KG1 (cell line): ENCODE measurements around the gene PKP4.
"Not testable (repeated sequence)": the region's sequence is repeated elsewhere in the genome, so short reads cannot be mapped to it uniquely, and the experiment has no call there.

Experiments
- DNase-seq: peaks from one replicate; lab custom pipeline; 2025; lab: John Stamatoyannopoulos, UW

Gene PKP4

DNA sequence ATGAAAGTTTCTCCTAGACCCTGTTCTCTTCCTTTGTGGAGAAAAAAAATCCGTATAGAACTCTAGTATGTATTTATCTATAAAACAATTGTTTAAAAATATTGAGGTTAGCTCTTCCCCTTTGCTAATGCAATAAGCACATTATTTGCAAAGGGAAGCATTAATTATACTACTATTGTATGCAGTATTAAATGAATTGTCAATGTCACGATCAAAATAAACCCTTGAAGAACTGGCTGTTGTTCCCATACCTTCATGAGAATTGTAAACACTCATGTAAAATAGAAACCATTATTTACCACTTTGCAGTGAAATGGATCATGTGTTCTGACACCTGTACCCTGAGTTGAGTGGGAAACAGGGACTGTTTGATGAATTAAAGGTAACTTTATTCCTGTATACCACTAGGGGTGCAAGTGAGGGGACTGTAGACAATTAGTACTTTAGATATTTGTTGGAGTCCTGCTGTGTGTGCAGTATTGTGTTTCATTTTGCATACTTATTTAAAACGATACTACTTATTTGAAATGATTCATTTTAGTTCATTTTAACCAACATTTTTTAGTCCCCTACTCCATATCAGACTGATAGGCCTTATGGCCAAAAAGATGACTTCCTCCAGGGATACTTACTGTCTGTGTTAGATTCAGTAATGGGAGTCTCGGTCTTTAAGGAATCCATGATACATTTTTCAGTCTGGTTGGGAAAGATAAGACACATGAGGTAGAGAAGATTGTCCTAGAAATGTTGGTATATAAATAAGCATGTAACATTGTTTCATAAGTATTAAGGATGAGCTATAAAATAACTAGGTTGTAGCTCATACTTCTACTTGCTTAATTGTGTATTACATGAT lies 7.9 kb downstream of the PKP4 start:
- DNase-seq, result no peak

DNA sequence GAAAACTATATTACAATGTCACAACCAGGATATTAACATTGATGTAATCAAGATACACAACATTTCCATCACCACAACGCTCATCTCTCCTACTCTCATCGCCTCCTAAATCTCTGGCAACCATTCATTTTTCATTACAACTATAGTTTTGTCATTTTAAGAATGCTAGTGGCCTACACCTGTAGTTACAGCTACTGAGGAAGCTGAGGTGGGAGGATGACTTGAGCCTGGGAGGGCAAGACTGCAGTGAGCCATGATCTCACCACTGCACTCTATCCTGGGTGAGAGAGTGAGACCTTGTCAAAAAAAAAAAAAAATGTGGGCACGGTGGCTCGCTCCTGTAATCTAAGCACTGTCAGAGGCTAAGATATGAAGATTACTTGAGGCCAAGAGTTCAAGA lies 10.5 kb downstream of the PKP4 start:
- DNase-seq, result no peak

DNA sequence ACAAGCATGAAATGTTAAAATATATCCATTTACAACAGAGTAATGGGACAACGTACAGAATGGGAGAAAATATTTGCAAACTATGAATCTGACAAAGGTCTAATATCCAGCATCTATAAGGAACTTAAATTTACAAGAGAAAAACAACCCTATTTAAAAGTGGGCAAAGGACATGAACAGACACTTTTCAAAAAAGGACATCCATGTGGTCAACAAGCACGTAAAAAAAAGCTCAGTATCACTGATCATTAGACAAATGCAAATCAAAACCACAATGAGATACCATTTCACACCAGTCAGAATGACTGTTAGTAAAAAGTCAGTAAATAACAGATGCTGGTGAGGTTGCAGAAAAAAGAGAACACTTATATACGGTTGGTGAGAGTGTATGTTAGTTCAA lies 16.1 kb downstream of the PKP4 start:
- DNase-seq, result not testable (repeated sequence)

DNA sequence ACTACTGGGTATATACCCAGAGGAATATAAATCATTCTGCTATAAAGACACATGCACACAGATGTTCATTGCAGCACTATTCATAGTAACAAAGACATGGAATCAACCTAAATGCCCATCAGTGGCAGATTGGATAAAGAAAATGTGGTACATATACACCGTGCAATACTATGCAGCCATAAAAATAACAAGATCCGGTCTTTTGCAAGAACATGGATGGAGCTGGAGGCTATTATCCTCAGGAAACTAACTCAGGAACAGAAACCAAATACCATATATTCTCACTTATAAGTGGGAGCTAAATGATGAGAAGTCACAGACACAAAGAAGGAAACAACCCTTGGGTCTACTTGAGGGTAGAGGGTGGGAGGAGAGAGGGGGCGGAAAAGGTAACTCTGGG lies 16.5 kb downstream of the PKP4 start:
- DNase-seq, result not testable (repeated sequence)

DNA sequence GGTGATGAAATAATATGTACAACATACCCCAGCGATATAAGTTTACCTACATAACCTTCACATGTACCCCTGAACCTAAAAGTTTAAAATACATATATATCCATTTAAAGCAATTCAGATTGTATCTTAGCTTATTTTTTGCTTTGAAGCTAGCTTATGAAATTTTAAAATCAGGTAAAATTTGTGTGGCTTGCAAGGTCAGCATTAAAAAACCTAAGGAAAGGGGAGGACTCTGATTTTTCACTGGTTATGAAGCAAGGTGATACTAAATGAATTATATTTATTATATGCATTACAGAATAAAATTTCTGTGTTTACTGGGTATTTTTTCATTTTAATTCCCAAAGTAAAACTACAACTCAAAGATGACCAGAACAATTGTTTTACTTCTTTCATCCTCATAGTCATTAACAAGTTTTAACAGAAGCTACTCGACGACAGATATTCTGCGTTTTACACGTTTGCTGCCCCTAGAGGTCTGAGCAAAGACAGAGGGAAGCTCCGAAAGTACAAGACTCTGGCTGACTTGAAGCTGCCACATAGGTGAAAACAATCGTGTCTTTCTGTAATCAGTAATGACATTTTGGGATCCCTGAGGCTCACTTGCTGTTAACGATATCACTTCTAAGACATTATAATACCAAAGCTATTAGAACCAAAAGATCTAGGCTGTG lies 17.1 kb downstream of the PKP4 start:
- no peak for DNase-seq

DNA sequence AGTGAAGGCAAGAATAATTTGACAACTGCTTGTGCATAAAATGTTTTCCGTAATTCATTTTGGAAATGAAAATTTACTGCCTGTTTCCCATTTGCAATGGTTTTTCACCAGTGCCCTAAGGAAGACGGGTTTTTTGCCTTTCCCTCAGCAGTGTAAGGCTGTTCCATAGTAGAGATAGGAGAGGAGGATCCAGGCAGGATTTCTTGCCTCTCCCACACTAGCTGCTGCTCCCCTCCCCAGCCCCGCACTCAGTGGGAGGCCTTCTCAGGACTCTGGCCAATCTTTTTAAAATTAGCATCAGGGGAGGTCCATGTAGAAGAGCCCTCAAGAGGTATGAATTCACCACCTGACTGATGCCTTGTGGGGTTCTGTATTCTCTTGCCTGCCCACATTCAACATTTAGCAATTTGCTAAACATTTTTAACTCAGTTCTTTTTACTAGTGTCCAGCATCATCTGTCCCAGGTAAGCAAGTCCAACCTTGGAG lies 17.8 kb downstream of the PKP4 start:
- not testable (repeated sequence) for DNase-seq

DNA sequence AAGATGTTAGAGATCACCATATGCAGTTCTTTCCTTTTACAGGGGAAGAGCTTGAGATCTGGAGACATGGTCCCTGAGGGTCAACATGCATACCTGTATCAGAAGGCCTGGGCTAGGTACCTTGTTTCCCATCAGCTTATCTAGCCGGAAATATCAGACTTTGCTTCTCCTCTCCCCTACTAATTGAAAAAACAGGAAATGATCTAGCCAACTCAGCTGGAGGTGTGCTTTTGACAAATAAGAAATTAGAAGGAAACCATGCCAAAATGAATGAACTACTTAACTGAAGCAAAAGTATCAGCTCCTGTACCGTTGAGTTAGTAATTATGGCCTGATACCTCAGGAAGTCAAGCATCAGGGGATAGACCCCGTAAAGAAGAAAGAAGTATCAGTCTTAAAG lies 20.4 kb downstream of the PKP4 start:
- no peak for DNase-seq

DNA sequence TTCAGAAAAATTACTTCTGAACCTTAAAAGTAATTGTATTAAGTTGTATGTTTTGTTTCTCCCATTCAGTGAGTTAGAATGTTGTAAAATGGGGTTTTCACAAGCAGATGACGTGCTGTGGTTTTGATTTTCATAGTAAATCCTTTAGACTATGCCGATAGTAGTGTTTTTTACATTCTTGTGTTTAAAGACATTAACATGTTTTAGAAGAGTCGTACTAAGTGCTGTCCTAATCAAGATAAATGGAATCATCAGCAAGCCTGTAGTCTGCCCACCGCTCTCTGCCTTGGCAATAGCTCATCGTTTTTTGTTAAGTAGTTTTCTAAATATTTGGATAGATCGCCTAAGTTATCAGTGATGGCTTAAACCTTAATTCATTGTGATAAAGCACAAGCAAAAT lies 21.5 kb downstream of the PKP4 start:
- DNase-seq, result no peak

DNA sequence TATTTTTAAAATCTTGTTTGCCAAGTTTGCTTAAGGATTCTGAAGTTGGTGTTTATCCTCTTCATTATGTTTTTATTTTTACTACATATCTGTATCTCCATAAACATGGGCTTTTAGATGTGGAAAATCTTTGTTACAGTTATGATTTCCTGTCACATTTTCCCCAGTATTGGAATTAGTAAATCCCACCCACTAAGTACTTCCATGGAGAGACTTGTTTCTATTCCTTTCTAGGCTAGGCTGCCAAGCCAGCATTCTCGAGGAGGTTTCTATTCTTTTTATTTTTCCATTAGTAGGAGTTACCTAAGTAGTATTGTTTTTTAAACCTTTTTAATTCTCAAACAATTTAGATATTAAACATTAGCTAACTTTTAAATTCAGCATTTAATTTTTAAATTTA lies 22.1 kb downstream of the PKP4 start:
- no peak for DNase-seq

DNA sequence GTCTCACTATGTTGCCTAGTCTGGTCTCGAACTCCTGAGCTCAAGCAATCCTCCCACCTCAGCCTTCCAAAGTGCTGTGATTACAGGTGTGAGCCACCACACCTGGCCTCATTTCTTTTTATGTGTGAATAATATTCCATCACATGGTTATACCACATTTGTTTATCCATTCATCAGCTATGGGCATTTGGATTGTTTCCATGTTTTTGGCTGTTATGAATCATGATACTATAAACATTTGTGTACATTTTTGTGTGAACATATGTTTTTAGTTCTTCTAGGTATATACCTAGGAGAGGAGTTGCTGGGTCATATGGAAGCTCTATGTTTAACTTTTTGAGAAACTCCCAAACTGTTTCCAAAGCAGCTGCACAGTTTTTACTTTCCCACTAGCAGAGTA lies 24.4 kb downstream of the PKP4 start:
- no peak for DNase-seq

DNA sequence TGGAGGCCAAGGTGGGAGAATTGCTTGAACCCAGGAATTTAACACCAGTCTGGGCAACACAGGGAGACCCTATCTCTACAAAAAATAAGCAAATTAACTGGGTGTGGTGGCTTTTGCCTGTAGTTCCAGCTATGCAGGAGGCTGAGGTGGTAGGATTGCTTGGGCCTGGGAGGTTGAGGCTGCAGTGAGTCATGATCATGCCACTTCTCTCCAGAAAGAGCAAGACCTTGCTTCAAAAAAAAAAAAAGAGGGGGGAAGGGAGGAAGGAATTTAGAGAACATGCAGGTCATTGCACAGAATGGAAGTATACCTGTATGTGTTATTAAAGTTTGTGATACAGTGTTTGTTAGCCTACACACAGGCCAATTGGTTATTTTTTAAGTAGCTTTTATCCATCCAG lies 25.8 kb downstream of the PKP4 start:
- no peak for DNase-seq

DNA sequence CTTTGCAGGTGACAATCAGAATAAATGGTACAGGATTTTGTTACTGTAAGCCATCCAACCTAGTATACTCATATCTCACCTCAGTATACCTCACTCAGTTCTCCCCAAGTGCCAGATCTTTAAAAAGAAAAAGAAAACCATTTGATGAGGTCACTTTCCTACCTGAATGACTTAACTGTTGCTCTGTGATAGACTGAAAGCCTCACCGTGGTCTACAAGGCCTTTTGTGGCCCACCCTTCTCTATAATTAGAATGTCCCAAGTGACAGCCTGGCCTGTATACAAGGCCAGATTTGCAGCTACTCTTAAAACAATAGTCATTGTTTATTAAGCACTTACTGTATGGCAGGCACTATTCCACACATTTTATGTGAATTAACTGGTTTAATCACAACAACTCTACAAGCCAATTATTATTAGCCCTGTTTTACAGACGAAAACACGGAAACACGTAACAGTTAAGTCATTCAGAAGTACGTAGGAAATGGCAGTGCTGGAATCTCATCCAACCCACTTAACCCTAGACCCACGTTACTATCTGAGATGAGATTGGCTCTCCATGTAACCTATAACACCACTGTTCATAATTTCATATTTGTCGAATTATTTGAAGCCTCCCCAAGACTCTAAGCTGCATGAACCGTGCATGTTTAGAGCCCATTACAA lies 28.3 kb downstream of the PKP4 start:
- DNase-seq, result no peak

DNA sequence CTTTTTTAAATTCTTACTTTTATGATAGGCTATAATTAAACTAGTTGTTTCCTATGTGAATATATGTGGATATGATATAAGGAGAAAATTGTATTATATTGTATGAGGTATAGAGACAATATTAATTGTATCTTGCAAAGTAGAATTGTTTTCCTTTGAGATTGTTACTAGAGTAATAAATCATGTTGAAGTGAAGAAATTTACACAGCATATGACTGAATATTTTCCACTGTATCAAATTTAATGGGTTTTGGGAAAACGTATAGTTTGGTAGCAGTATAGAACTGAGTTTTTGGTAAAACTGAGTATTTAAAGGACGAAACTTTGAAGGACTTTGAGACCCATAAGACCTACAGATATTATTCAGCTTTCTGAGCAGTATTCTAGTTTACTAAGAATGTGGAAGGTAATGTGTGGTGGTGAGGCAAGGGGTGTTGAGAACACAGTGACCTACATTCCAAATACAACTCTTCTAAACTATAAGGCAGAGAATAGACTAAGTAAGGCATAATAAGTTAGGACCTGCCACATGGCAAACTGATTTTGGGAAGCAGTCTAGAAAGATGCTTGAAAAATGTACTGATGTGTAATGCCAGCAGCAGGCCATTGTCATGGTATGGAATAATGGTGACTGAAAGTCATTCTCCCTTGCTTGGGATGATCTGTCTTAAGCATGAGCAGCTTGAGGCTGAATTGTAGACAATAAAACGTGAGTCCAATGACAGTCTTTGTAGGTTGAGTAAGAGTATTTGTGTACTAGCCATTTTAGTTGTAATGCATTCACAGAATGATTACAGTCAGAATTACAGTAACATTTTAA lies 29.6 kb downstream of the PKP4 start:
- DNase-seq, result no peak

DNA sequence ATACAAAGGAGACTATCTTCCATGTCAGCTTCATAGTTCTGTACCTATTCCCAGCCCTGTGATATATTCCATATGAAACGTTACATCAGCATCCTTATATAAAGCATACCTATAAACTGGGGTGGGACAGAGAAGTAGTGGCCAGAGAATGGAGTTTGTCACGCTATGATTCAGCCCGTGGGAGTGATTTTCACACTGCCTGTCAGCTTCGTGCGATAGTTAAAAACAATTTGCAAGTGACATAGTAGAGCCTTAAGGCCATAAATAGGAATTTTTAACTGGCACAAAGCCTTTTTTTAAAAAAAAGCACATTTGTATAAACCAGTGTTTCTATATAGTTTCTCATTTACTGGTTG lies 30.2 kb downstream of the PKP4 start:
- DNase-seq, result no peak

DNA sequence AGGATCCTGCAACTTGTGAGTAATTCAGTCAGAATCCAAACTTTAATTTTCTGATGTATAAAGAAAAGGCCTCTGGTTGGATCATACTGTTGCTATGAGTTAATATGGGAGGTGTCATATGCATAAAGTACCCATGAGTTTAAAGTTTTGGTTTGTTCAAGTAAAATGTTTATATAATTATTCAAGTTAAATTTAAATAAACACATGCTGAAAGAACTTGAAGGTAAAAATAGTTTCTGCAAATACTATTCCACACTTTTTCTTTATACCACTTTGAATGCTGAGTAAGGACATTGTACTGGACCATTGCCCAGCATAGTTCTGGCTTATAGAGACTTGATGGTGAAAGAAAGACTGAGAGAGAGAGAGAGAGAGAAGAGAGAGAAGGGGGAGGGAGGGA lies 30.7 kb downstream of the PKP4 start:
- DNase-seq, result no peak

DNA sequence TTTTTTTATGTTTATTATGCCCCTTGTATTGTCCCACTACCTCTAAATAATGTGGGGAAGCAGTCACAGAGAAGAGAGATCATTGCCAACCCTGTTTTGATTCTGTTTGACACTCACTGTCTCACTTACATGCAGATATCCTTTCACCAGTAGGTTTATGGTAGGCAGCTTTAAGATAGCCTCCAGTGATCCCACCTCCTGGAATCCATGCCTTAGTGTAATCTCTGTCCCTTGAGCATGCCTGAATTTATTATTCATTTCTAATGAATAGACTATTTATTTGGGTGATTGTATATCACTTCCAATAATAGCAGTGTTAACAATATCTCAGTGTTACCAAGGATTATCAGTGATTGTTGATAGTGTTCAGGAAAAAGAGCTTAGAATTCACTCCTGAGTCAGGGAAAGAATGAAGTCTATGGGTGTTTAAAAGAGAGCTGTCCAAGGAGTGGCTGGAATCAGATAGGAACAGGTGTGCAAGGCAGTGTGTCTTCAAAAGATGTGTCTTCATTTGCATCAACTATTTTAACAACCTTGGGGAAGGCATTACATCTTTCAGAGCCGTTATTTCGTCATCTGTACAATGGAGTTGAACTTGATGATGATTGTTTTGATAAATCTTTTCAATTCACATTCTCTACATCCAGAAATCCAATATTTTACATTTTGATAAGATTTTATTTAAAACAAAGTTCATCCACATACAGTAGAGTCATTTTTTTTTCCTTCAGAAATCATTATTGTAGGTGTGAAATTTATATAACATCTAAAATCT lies 31.9 kb downstream of the PKP4 start:
- no peak for DNase-seq

DNA sequence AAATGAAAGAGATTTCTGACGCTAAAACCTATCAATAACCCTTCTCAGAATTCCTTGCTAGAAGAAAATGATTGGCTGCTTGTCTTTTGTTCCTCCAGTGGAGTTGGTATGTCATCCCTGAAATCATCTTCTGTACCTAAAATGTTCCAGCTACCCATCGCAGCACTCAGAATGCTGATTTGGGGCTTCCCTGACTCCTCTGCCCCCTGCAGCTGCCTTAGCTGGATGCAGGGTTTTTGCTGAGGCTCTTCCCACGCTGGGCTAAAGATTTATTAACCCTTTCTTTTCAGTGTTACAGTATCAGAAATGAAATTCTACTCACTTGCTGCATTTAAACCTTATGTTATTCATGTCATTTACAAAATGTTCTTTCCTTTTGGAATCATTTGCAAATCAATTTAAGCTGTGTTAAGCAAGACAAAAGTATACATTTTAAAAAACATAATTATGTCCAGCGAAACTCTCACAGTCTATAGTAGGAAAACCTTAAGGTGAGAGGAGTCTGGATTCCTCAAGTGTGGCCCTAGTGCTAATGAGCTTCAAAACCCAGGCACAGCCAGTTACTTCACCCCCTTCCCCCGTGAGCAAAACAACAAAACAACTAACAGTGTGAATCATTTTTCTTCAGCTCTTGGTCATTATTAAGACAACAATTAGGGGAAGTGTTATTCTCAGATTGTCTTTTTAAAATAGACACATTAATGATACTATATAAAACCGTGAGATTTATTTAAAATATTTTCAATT lies 32.8 kb downstream of the PKP4 start:
- no peak for DNase-seq

DNA sequence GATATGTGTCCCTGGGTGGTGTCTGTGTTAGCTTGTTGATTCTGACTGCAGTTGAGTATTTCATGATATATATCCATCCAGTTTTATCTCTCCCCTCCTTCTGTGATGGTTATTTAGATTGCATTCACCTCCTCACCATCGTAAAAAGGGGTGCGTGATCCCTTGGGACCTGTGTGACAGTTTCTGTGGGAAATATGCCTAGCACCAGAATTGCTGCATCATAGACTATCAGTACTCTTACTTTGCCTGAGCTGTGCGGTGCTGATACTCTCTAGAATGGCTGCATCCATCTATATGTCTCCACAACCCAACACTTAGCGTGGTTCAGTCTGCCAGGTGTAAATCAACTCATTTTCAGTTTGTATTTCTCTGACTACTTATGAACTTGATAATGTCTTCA lies 34.3 kb downstream of the PKP4 start:
- no peak for DNase-seq

DNA sequence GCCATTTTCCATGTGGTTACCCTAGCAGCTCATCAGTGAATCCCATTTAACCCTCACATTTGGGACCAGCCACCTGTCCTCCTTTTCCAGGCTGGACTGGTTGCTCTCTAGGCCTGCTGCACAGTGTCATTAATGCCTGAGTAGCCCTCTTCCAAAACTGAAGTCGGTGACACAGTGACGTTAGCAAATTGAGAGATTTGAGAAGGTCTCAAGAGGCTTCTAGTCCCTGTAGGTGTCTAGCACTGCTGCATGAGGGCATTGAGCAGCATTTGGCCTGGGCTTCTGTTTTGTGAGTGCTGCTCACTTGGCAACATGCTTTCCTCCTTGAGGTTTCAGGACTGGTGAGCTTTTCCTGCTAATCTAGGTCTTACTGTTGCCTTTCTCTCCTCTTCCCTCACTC lies 36.7 kb downstream of the PKP4 start:
- DNase-seq, result no peak

DNA sequence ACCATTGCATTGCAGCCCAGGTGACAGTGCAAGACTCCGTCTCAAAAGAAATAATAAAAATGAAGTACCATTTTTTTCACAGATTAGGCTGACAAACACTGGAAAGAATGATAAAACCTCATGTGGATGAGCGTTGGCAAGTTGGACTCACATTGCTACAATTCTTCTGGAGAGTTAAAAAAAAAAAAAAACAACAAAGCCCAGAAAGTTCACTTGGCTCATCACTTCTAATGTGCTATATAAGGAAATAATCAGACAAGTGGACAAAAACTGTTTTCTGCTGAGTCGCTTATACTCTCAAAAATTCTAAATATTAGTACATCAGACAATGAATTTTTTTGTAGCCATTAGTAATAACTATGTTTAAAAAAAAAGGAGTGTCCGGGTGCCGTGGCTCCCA lies 38.4 kb downstream of the PKP4 start:
- no peak for DNase-seq

DNA sequence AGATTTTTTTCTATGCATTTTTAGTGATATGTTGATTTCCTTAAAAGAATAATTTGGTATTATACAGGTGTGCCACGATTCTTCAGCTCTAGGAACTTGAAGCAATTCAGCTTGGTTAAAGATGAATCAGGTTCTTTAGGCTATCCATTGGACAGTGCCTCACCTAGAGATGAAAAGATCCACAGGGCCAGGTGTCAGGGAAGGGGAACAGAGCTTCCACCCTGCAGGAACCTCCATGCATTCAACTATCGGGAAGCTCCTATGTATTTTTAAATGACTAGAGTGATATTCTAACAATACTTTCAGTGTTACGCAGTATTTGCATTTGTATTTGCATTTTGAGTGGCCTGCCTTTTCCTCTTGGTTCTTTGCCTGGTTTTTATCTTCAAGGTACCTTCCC lies 40.2 kb downstream of the PKP4 start:
- no peak for DNase-seq
